Measurements from ENCODE around the gene PEX11G. TPM values are rescaled to one million over a fixed set of nuclear protein-coding genes. Genes with fewer than 3 reads are reported as not detected.

PEX11G gene
- total and polyA plus RNA-seq, 9 of the 15 experiments (the other 6 are each of a cell fraction or from before 2014, with no cell fraction given) = 0.07 to 3.2 (median 0.70) TPM; not detected in 1

- no peak for TF ChIP-seq CREBBP (IDR thresholded peaks at IDR 0.05; ENCODE audit: low read depth, low read length)
- TF ChIP-seq ZNF76 (CRISPR knock-in tag; IDR thresholded peaks at IDR 0.05; ENCODE audit: borderline replicate concordance) = no peak
- TF ChIP-seq GABPA (tag; conservative IDR thresholded peaks at IDR 0.05; ENCODE audit: low read depth) = 0 out of 2 replicates have a peak, but pooled peaks have one; percentile 42
- TF ChIP-seq GTF2E2 (tag; IDR thresholded peaks at IDR 0.05) = no peak
- no peak for TF ChIP-seq KLF10 (CRISPR knock-in tag; IDR thresholded peaks at IDR 0.05)
- peak; percentile 46 to 57 (median 53) for TF ChIP-seq CTCF (IDR thresholded peaks at IDR 0.05 in 2 of 3, conservative IDR thresholded peaks at IDR 0.05 in 1 of 3; ENCODE audit: insufficient read depth in 2 of 3, low read depth in 1 of 3, low read length in 3 of 3)
- peak; percentile 52 for TF ChIP-seq RBBP5 (IDR thresholded peaks at IDR 0.05; ENCODE audit: borderline replicate concordance, insufficient read depth, low read length, poor library complexity, severe bottlenecking)
- peak; percentile 49 for TF ChIP-seq POLR2G (IDR thresholded peaks at IDR 0.05; ENCODE audit: low read depth, low read length)
- no peak for TF ChIP-seq XRCC5 (IDR thresholded peaks at IDR 0.05; ENCODE audit: low read depth, low read length)
- no peak for TF ChIP-seq EZH2 (IDR thresholded peaks at IDR 0.05; ENCODE audit: borderline replicate concordance, low read depth, low read length)
- no peak for TF ChIP-seq STAT5A (IDR thresholded peaks at IDR 0.05; ENCODE audit: borderline replicate concordance, low read length)
- TF ChIP-seq ZNF133 (CRISPR knock-in tag; IDR thresholded peaks at IDR 0.05) = no peak
- no peak for TF ChIP-seq MBD1 (CRISPR knock-in tag; IDR thresholded peaks at IDR 0.05)
- peak; percentile 38 for TF ChIP-seq ZNF280A (IDR thresholded peaks at IDR 0.05; ENCODE audit: low read depth, partially characterized antibody)
- TF ChIP-seq TFAP4 (CRISPR knock-in tag; IDR thresholded peaks at IDR 0.05; ENCODE audit: borderline replicate concordance) = peak; percentile 94
- no peak for TF ChIP-seq TBL1XR1 (IDR thresholded peaks at IDR 0.05; ENCODE audit: low read length in 2 of 2)
- TF ChIP-seq E4F1 (CRISPR knock-in tag; IDR thresholded peaks at IDR 0.05; ENCODE audit: borderline replicate concordance) = no peak
Measured at GRCh38 chr19:7494416-7495098, 5.7 kb upstream of the PEX11G start (continued).

Measured in K562 (cell line).